ENCODE results near the gene ZNF778.
A peak's percentile ranks its signal among the peaks of the same experiment; 100 is the strongest.

ZNF778 gene

GRCh38 chr16:89217388-89218191, at the start of gene ZNF778:
ZNF778 (plus strand) TSS chr16:89217703; CDS start chr16:89221128, 3,425 bp downstream.
- Mint-ChIP-seq H3K9me3 (no peaks in the 10 kb centered on the region), H3K4me1 (peaks cover 21% of the 10 kb centered on the region), H3K27ac (peak within 1 kb of the TSS; percentile 87), H3K27me3 (ENCODE audit: low read depth, poor library complexity) (peaks cover 18% of the 10 kb centered on the region), H3K36me3 (ENCODE audit: low read depth) (peaks cover 14% of the 10 kb centered on the region), H3K4me3 (peak within 1 kb of the TSS; percentile 91)
- no peak for TF ChIP-seq CTCF (IDR thresholded peaks at IDR 0.05)
- peak; percentile 80 for DNase-seq

DNA sequence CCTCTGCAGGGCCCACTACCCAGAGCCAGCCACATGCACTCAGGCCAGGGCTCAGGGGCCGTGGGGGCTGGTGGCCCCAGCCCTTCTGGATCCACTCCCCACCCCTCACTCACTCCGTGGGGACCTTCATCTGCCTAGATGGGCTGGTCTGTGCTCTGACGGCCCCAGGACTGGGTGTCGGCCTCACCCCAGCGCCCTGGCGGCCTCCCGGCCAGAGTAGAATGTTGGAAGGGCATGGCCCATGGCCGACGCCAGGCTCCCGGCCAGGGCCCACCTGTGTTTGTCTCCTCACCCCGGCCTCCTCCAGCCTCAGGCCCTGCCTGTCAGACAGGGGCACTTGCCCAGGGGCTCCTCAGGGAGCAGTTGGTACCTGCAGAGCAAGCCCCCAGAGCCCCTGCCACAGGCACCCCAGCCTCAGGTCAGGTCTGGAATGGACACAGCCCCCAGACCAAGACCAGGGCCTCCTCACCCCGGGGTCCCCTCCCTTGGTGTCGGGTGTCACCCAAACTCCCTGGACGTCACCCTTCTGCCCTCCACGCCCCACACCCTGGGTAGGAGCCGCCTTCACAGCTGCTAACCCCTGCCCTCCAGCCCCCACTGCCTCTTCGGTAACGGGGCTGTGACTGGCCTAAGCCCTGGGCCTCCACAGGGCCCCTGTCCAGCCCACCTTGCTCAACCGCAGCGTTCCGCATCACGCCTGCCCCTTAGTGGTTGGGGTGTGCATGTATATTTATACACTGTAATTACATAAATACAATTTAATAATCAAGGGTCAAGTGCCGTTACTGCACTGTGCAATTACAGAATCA, 48.9 kb upstream of the ZNF778 start:
- H3K27ac Mint-ChIP-seq, result no peak overlapping the region
- DNase-seq, result no peak
- H3K27me3 Mint-ChIP-seq (ENCODE audit: low read depth, poor library complexity), result peaks cover 38% of the 10 kb centered on the region
- H3K9me3 Mint-ChIP-seq, result no peaks in the 10 kb centered on the region
- H3K4me3 Mint-ChIP-seq, result no peak overlapping the region
- TF ChIP-seq CTCF (IDR thresholded peaks at IDR 0.05), result no peak
- H3K36me3 Mint-ChIP-seq (ENCODE audit: low read depth), result no peaks in the 10 kb centered on the region
- H3K4me1 Mint-ChIP-seq, result peaks cover 57% of the 10 kb centered on the region

GRCh38 chr16:89169778-89170177, 47.7 kb upstream of the ZNF778 start:
- Mint-ChIP-seq H3K27ac (no peak overlapping the region), H3K27me3 (ENCODE audit: low read depth, poor library complexity) (peaks cover 43% of the 10 kb centered on the region), H3K9me3 (no peaks in the 10 kb centered on the region), H3K4me1 (peaks cover 55% of the 10 kb centered on the region), H3K36me3 (ENCODE audit: low read depth) (no peaks in the 10 kb centered on the region), H3K4me3 (no peak overlapping the region)
- DNase-seq, result no peak
- no peak for TF ChIP-seq CTCF (IDR thresholded peaks at IDR 0.05)

DNA sequence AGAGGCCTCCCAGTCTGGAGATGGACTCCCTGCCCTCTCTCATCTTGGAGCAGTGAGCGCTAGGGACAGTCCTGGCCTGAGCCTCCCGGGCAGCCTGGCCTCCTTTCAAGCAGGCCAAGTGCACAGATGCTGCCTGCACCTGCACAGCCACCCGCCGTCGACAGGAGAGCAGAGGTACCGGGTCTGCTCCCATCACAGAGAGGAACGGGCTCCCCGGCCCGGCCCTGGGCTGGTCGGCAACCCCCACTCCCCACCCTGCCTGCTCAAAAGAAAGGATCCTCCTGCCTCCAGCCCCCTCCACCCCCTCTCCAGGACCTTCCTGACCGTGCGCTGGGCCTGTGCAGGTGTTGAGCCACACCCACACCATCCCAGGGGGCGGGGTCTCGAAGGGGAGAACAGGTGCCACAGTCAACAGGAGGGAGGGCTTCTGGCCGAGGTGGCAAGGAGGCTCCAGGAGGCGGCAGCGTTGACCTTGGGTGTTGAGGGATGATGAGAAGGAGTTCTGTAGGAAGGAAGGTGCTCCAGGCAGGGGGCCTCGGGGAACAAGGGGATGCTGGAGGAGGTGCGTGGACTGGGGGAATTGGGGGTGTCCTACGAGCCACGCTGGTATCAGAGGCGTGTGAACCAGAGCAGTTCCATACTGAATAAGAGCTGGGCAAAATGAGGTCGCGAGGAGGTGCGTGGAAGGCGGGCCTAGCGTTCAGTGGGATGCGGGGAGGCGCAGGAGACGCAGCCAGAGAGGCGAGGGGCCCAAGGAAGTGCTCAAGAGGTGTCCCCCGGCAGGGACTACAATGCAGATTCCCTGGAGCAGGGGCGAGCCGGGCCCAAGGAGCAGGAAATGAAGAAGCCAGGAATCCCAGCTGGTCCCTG, 46.9 kb upstream of the ZNF778 start:
- no peaks in the 10 kb centered on the region for H3K9me3 Mint-ChIP-seq
- DNase-seq, result no peak
- no peak overlapping the region for H3K27ac Mint-ChIP-seq

More for the DNA sequence above, 46.9 kb upstream of the ZNF778 start:
- H3K4me1 Mint-ChIP-seq, result peaks cover 49% of the 10 kb centered on the region
- no peak for TF ChIP-seq CTCF (IDR thresholded peaks at IDR 0.05)
- peak overlapping the region; percentile 61 for H3K4me3 Mint-ChIP-seq
- no peaks in the 10 kb centered on the region for H3K36me3 Mint-ChIP-seq (ENCODE audit: low read depth)
- peaks cover 43% of the 10 kb centered on the region for H3K27me3 Mint-ChIP-seq (ENCODE audit: low read depth, poor library complexity)
